Measurements from ENCODE around the gene GAS2.

GAS2 gene

GRCh38 chr11:22797047-22797446, 130.6 kb downstream of the GAS2 start:
- Histone ChIP-seq H3K36me3 (ENCODE audit: control insufficient read depth in 2 of 2, insufficient read depth in 1 of 2, low read length in 2 of 2) (no peaks in the 10 kb centered on the region), H3K9me3 (ENCODE audit: control insufficient read depth, insufficient read depth, low read depth, low read length) (no peaks in the 10 kb centered on the region), H3K4me1 (ENCODE audit: control insufficient read depth, insufficient read depth, low read length) (no peaks in the 10 kb centered on the region), H3K27ac (ENCODE audit: extremely low read depth, low read depth, low read length) (no peak overlapping the region), H3K4me3 (ENCODE audit: low read depth, low read length) (no peak overlapping the region)
- no peak for TF ChIP-seq ZNF621 (tag by site-specific recombination; IDR thresholded peaks at IDR 0.05)
- TF ChIP-seq, protein P1, sequence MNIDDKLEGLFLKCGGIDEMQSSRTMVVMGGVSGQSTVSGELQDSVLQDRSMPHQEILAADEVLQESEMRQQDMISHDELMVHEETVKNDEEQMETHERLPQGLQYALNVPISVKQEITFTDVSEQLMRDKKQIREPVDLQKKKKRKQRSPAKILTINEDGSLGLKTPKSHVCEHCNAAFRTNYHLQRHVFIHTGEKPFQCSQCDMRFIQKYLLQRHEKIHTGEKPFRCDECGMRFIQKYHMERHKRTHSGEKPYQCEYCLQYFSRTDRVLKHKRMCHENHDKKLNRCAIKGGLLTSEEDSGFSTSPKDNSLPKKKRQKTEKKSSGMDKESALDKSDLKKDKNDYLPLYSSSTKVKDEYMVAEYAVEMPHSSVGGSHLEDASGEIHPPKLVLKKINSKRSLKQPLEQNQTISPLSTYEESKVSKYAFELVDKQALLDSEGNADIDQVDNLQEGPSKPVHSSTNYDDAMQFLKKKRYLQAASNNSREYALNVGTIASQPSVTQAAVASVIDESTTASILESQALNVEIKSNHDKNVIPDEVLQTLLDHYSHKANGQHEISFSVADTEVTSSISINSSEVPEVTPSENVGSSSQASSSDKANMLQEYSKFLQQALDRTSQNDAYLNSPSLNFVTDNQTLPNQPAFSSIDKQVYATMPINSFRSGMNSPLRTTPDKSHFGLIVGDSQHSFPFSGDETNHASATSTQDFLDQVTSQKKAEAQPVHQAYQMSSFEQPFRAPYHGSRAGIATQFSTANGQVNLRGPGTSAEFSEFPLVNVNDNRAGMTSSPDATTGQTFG (tag by site-specific recombination; IDR thresholded peaks at IDR 0.05; ENCODE audit: borderline replicate concordance): no peak
- no peak for TF ChIP-seq ZNF777 (tag by site-specific recombination; IDR thresholded peaks at IDR 0.05; ENCODE audit: borderline replicate concordance)
- no peak for TF ChIP-seq MEIS1 (CRISPR knock-in tag; IDR thresholded peaks at IDR 0.05; ENCODE audit: borderline replicate concordance)
- TF ChIP-seq ZNF169 (tag by site-specific recombination; IDR thresholded peaks at IDR 0.05): no peak
- no peak for TF ChIP-seq PRDM10 (tag by site-specific recombination; IDR thresholded peaks at IDR 0.05)
- no peak for TF ChIP-seq ZFHX2 (tag by site-specific recombination; conservative IDR thresholded peaks at IDR 0.05)
- no peak for TF ChIP-seq ZBTB1 (tag by site-specific recombination; IDR thresholded peaks at IDR 0.05)
- no peak for TF ChIP-seq ZNF600 (tag by site-specific recombination; IDR thresholded peaks at IDR 0.05)
- TF ChIP-seq ZNF223 (tag by site-specific recombination; IDR thresholded peaks at IDR 0.05): no peak
- no peak for TF ChIP-seq ZNF175 (tag by site-specific recombination; IDR thresholded peaks at IDR 0.05)
- TF ChIP-seq ZSCAN18 (tag by site-specific recombination; IDR thresholded peaks at IDR 0.05): no peak
- TF ChIP-seq ZNF473 (tag by site-specific recombination; IDR thresholded peaks at IDR 0.05): no peak
- no peak for TF ChIP-seq ZNF239 (tag by site-specific recombination; IDR thresholded peaks at IDR 0.05)
- no peak for TF ChIP-seq ZBTB8A (tag by site-specific recombination; IDR thresholded peaks at IDR 0.05)
- CTCF ChIA-PET: interaction anchor here (1.1 kb wide), 1 partner anchor 9 kb away, joined by 4 read pairs; no protein-coding TSS in a partner anchor
- POLR2A ChIA-PET: no interaction called here

GRCh38 chr11:22798901-22799300, 132.5 kb downstream of the GAS2 start:
- no peaks in the 10 kb centered on the region for H3K4me1 ChIP-seq (ENCODE audit: control insufficient read depth, insufficient read depth, low read length)
- no peaks in the 10 kb centered on the region for H3K36me3 ChIP-seq (ENCODE audit: control insufficient read depth in 2 of 2, insufficient read depth in 1 of 2, low read length in 2 of 2)
- H3K4me3 ChIP-seq (ENCODE audit: low read depth, low read length): no peak overlapping the region
- no peaks in the 10 kb centered on the region for H3K9me3 ChIP-seq (ENCODE audit: control insufficient read depth, insufficient read depth, low read depth, low read length)
- ChIA-PET CTCF (interaction anchor here (0.9 to 1.2 kb wide), 3 partner anchors 13 to 30 kb away, joined by 3 to 4 read pairs (median 3); partner anchors contain the start of gene SVIP), POLR2A (interaction anchor here (0.8 kb wide), 1 partner anchor 30 kb away, joined by 4 read pairs; the partner anchor contains the start of gene SVIP)
- H3K27ac ChIP-seq (ENCODE audit: extremely low read depth, low read depth, low read length): no peak overlapping the region
- no peak for TF ChIP-seq ZNF521 (tag by site-specific recombination; IDR thresholded peaks at IDR 0.05)
- TF ChIP-seq ZSCAN4 (tag by site-specific recombination; IDR thresholded peaks at IDR 0.05): no peak
- TF ChIP-seq ZNF830 (tag by site-specific recombination; IDR thresholded peaks at IDR 0.05; ENCODE audit: low read depth): no peak
- TF ChIP-seq IKZF3 (tag by site-specific recombination; IDR thresholded peaks at IDR 0.05): no peak
- TF ChIP-seq ZNF157 (tag by site-specific recombination; IDR thresholded peaks at IDR 0.05): no peak
- TF ChIP-seq ZNF600 (tag by site-specific recombination; IDR thresholded peaks at IDR 0.05): no peak
- TF ChIP-seq, protein P2, sequence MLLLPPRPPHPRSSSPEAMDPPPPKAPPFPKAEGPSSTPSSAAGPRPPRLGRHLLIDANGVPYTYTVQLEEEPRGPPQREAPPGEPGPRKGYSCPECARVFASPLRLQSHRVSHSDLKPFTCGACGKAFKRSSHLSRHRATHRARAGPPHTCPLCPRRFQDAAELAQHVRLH (tag by site-specific recombination; IDR thresholded peaks at IDR 0.05): no peak
- TF ChIP-seq ZNF266 (tag by site-specific recombination; IDR thresholded peaks at IDR 0.05; ENCODE audit: low read depth): no peak
- no peak for TF ChIP-seq ZNF777 (tag by site-specific recombination; IDR thresholded peaks at IDR 0.05; ENCODE audit: borderline replicate concordance)
- TF ChIP-seq ZFP41 (tag by site-specific recombination; IDR thresholded peaks at IDR 0.05; ENCODE audit: borderline replicate concordance): no peak
- no peak for TF ChIP-seq ZNF645 (tag by site-specific recombination; IDR thresholded peaks at IDR 0.05)
